Activated CD4-positive, CD25-positive, alpha-beta regulatory T cell (primary cell): ENCODE measurements around the gene FAM53A.

ENCODE experiments used
- DNase-seq, 4 experiments: peaks; one replicate each; lab custom pipeline; 2025; lab: John Stamatoyannopoulos, UW

Gene FAM53A

GRCh38 chr4:1660948-1661677 is 23.0 kb downstream of the FAM53A start:
- no peak for DNase-seq

GRCh38 chr4:1659104-1660043 is 24.7 kb downstream of the FAM53A start:
- DNase-seq = no peak

DNA sequence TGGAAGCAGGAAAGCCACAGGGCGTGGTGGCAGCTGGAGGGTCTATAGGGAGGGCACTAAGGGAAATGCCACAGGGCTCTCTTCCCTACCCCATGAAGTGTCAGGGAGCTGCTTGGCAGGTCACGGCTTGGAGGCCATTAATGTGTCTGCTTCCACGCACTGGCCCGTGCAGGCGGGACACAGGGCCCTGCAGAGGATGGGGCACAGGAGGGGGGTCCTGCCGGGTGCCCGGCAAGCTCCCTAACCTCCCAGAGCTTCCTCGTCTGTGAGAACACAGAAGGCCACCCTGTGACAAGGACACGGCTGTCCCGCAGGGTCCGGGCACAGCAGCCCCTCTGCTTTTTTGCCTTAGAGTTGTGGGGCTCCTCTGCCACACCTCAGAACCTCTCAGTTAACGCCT is 25.5 kb downstream of the FAM53A start:
- no peak for DNase-seq

GRCh38 chr4:1658146-1658545 is 26.0 kb downstream of the FAM53A start:
- no peak for DNase-seq

DNA sequence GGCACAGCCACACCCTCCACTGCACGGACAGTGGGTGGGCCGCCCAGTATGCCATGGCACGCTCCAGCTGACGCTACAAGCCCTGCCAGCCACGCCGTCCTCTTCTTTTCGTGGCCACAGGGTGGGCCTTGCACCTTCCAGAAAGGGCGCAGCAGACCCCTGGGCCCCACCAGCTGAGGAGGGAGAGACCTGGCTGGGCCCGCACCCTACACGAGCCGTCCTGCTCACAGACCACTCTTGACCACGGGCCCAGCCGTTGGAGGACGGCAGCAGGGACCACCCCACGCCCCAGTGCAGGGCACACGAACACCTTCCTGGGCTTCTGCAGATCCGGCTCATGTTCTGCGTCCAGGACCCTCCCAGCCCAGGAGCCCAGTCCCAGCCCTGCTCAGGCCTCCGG is 27.1 kb downstream of the FAM53A start:
- no peak for DNase-seq

DNA sequence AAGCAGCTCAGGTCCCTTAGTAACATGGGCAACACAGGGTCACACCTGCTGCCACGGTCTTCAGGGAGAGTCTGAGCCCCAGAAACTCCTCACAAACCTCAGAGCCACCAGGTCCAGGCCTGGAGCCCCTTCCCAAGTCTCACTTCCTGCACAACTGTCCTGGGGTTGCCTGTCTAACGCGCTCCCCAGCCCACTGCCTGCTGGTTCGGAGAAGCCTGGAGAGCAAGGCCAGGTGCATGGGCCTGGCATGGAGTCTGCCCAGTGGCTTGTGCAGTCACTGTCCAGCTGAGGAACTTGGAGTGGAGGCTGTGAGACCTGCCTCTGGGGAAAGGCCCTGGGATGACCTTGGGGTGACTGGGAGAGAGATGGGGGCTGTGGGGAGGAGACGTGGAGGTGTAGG is 28.0 kb downstream of the FAM53A start:
- no peak for DNase-seq

DNA sequence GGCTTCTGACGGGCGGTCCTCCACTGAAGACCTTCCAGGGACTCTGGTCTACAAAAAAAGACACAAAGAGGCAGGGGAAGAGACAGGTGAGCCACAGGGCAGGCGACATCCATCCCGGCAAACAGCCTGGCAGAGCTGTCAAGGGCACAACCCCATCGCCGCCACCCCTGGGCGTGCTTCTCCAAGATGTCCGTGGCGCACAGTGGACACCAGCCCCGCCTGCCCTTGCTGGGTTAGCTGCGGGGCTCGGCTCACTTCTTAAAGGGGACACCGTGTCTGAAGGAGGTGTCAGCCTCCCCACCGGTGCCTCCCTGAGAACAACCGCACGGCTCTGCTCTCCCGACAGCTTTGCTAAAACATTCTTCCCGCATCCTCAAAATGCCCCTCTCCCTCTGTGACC is 28.4 kb downstream of the FAM53A start:
- no peak for DNase-seq

DNA sequence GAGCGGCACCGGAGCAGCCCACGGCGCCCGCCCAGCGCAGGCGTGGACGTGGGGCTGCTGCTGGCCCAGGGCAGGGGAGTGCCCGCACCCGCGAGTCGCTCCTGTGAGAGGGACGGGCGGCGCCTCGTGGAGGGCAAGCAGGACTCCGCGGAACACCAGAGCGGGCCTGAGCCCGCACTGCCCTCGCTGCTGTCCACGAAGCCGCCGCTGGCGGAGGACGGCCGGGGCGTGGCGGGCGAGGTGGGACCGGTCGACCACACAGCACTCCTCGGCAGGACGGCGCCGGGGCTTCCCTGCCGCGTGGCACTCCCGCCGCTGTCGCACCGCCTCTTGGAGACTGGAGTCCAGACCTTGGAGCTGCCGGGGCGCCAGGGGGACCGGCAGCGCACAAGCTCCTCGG is 29.0 kb downstream of the FAM53A start:
- no peak for DNase-seq

DNA sequence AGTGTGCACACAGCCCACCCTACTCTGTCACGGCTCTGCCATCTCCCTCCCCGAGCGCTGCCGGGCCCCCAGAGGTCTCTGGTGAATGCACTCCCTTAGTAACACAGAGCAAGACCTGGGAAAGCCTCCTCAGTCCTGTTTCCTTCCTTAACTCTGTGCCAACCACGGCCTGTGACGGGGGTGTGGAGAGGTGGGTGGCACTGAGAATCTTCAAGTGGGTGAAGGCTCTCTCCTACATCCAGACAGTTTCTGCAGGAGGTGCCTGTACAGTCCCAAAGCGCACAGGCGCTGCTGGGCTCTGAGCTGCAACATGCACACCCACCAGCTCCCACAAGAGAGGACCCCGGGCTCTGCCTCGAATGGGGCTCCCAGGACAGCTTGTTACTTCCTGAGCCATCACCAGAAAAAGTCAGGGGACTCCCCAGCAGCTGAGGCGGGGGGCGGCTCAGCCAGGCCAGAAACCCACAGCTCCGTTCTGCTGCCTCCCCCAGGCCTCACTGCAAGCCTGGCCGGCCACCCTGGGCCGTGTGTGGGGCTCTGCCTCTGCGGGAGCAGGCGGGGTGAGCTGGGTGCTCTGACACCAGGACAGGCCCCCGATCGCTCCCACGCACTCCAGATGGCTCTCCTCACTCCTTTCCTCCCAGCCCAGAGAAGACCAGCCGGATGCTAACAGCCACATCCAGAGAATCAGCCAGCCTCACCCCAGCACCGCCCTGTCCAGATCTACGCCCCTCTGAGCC is 29.7 kb downstream of the FAM53A start:
- DNase-seq = no peak

- no peak for DNase-seq
Measured at GRCh38 chr4:1653776-1654175, 30.3 kb downstream of the FAM53A start.

GRCh38 chr4:1652088-1652487 is 32.0 kb downstream of the FAM53A start:
- no peak for DNase-seq

GRCh38 chr4:1651609-1652008 is 32.5 kb downstream of the FAM53A start:
- no peak for DNase-seq

GRCh38 chr4:1648962-1649361 is 35.2 kb downstream of the FAM53A start:
- DNase-seq = no peak

DNA sequence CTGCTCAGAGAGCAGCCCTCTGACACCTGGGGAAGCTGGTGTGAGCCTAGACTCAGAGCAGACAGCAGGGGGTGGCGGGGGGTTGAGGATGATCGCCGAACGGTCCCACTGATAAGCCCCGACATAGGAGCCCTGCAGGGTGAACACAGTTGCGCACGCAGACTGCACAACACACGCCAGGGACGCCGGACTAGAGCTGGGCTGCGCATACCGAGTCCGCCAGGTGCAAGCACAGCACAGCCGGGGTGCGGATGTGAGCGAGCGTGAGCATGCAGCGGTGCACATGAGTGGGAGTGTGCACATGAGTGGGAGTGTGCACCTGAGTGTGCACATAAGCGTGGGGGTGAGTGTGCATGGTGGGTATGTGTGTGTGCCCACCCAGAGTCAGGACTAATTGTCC is 36.7 kb downstream of the FAM53A start:
- DNase-seq = no peak

GRCh38 chr4:1646690-1647089 is 37.4 kb downstream of the FAM53A start:
- no peak for DNase-seq

- DNase-seq = no peak
Measured at GRCh38 chr4:1644891-1645657, 39.0 kb downstream of the FAM53A start.

- no peak for DNase-seq
Measured at GRCh38 chr4:1643971-1644735, 40.0 kb downstream of the FAM53A start.

DNA sequence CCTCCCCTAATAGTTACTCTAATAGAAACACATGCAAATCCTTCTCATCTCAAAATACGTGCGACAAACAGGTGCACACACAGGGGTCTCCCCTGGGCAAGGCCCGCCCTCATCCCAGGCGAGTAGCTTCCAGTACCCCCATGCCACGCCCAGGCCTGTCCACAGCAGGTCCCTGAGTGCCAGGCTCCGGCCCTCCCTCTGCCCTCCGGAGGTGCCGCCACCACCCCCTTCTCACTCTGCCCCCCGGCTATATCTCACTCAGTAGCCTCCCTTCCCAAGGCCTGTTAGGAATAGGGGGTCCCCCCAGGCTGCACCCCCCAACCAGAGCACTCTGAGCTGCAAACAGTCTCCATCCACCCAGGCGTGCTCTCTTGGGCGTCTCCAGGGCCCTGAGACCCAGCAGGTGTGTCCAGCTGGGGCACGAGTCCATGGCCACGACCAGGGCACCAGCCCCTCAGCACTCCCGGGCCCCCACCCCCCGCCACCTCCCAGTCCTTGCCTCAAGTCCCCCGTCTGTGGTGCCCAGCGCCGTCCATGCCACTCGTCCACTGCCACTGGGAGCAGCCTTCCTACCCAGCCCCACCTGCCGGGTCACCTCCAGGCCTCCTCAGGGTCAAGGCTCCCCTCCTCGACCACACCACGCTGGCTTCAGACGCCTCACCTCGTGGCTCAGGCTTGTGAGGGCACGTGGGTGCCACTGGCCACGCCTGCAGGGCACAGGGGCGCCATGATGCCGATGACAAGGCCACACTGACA is 41.7 kb downstream of the FAM53A start:
- no peak for DNase-seq

DNA sequence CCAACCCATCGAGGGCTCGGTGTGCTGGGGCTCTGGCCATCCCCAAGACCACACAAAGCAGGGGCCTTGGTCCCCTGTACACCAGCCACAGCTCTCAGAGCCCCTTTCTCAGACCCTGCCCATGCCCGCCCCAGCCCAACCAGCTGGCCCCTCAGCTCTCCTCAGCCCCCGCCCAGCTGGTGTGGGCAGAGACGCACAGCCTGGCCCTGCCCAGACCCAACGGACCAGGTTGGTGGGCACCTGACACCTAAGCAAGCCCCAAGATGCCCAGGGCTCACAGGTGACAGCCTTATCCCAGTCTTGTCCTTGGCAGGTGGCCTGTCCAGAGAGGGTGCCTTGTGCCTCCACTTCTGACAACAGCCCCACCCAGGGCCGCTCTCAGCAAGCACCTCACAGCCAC is 42.4 kb downstream of the FAM53A start:
- no peak for DNase-seq
